ENCODE data around the gene OTUD7B. TPM values are rescaled to one million over a fixed set of nuclear protein-coding genes. Genes with fewer than 3 reads are reported as not detected.

OTUD7B gene
- total and polyA plus RNA-seq, 2 donors from 2014 or later: 3.4 to 28.1 TPM

DNA sequence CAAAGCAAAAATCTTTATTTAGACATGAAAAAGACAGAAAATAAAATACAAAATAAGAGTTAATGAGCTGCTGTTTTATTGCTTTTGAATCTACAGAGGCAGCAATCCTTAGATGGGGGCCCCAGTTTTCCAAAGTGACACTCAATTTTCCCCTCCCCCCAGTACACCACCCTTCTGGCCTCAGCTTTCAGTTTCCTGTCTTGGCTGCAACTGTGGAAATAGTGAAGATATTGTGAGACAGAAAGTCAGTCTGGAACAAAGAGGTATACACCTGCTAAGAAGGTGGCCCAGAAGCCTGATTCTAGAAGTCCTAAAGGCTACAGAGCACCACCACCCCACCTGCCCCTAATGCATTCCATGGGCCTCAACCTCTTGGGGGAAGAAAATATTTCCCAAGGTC lies 72.8 kb downstream of the OTUD7B start:
- Histone ChIP-seq H3K4me1 (ENCODE audit: control insufficient read depth in 2 of 3, insufficient read depth in 2 of 3, low read depth in 1 of 3, low read length in 3 of 3) (peaks cover 0 to 19% (median 11%) of the 10 kb centered on the region in 3 donors), H3K9ac (ENCODE audit: low read length in 3 of 3) (peak overlapping the region in 1 of 3 donors; percentile 34)
- DNase-seq: no peak

DNA sequence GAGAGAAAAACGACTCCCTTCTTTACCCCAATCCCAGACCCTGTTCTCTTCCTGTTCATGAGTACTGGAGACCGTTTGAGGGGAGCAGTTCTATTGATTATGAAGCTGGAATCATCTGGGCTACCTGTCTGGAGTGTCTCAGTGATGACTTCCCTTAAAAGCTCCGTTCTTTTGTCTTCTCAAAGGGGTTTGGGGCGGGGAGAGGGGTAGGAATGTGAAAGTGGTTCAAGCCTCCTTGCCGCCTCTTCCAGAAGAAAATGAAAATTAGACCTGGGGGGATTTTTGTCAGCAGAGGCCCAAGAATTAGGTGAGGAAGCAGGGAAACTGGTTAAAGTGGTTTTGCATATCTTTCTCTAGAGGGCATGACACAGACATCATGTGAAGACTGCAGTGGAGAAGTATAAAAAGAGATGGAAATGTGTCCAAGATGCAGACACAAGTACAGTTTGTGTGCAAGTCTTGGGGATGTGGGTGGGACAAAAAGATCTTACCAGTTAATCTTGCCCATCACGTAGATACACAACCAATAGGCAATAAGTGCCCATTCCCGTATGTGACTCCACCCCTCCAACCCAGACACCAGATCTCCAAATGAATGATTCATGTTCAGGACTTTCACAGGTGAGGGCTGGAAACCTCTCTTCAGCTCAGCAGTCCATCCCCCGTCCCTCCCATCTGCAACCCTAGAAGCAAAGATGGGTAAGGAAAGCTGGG lies 73.4 kb downstream of the OTUD7B start:
- no peaks in the 10 kb centered on the region for H3K9me3 ChIP-seq (ENCODE audit: control insufficient read depth in 2 of 3, insufficient read depth in 1 of 3, low read length in 3 of 3)
- peak overlapping the region; percentile 8 to 10 for H3K27ac ChIP-seq (ENCODE audit: low read depth in 2 of 2, low read length in 2 of 2)
- peak overlapping the region; percentile 64 to 73 (median 72) for H3K4me3 ChIP-seq (ENCODE audit: low read length in 3 of 3)
- TF ChIP-seq CTCF (IDR thresholded peaks at IDR 0.05; ENCODE audit: borderline replicate concordance, extremely low read depth, insufficient read depth): no peak
- H3K4me1 ChIP-seq (ENCODE audit: control insufficient read depth in 2 of 3, insufficient read depth in 2 of 3, low read depth in 1 of 3, low read length in 3 of 3): peaks cover 0 to 19% (median 11%) of the 10 kb centered on the region in 3 donors
- peaks cover 0 to 9% (median 0%) of the 10 kb centered on the region in 3 donors for H3K36me3 ChIP-seq (ENCODE audit: control insufficient read depth in 2 of 3, insufficient read depth in 3 of 3, low read length in 3 of 3)
- no peaks in the 10 kb centered on the region for H3K27me3 ChIP-seq (ENCODE audit: control insufficient read depth, insufficient read depth, low read length)
- intact Hi-C loops (cut with DNase I): no loop called here
- DNase-seq (peak in 4 of 5 donors; percentile 16 to 61 (median 49)), FAIRE-seq (no peak)
- H3K9ac ChIP-seq (ENCODE audit: low read length in 3 of 3): peak overlapping the region in 2 of 3 donors; percentile 34 to 63

More for the DNA sequence above, 72.8 kb downstream of the OTUD7B start:
- H3K27me3 ChIP-seq (ENCODE audit: control insufficient read depth, insufficient read depth, low read length): no peaks in the 10 kb centered on the region
- peaks cover 0 to 9% (median 0%) of the 10 kb centered on the region in 3 donors for H3K36me3 ChIP-seq (ENCODE audit: control insufficient read depth in 2 of 3, insufficient read depth in 3 of 3, low read length in 3 of 3)
- no peak overlapping the region for H3K4me3 ChIP-seq (ENCODE audit: low read length in 3 of 3)
- H3K27ac ChIP-seq (ENCODE audit: low read depth in 2 of 2, low read length in 2 of 2): no peak overlapping the region
- intact Hi-C loops (cut with DNase I): no loop called here
- TF ChIP-seq CTCF (IDR thresholded peaks at IDR 0.05; ENCODE audit: borderline replicate concordance, extremely low read depth, insufficient read depth): no peak
- no peak for FAIRE-seq
- no peaks in the 10 kb centered on the region for H3K9me3 ChIP-seq (ENCODE audit: control insufficient read depth in 2 of 3, insufficient read depth in 1 of 3, low read length in 3 of 3)

- Histone ChIP-seq H3K27ac (ENCODE audit: low read depth in 2 of 2, low read length in 2 of 2) (peak within 1 kb of the TSS; percentile 8 to 48), H3K9me3 (ENCODE audit: control insufficient read depth in 2 of 3, insufficient read depth in 1 of 3, low read length in 3 of 3) (no peaks in the 10 kb centered on the region), H3K4me3 (ENCODE audit: low read length in 3 of 3) (peak within 1 kb of the TSS; percentile 64 to 73 (median 72)), H3K27me3 (ENCODE audit: control insufficient read depth, insufficient read depth, low read length) (no peaks in the 10 kb centered on the region), H3K36me3 (ENCODE audit: control insufficient read depth in 2 of 3, insufficient read depth in 3 of 3, low read length in 3 of 3) (peaks cover 0 to 14% (median 6%) of the 10 kb centered on the region in 3 donors), H3K9ac (ENCODE audit: low read length in 3 of 3) (peak within 1 kb of the TSS in 2 of 3 donors; percentile 34 to 63), H3K4me1 (ENCODE audit: control insufficient read depth in 2 of 3, insufficient read depth in 2 of 3, low read depth in 1 of 3, low read length in 3 of 3) (peaks cover 0 to 19% (median 11%) of the 10 kb centered on the region in 3 donors)
- no peak for FAIRE-seq
- DNase-seq: peak in 4 of 5 donors; percentile 35 to 83 (median 65)
- no peak for TF ChIP-seq CTCF (IDR thresholded peaks at IDR 0.05; ENCODE audit: borderline replicate concordance, extremely low read depth, insufficient read depth)
- intact Hi-C loops (cut with DNase I): no loop called here
Observed at GRCh38 chr1:149936170-149936991, 74.1 kb downstream of the OTUD7B start, which contains the start of gene MTMR11. Gene MTMR11, minus strand, starts transcription at chr1:149936879. Its CDS starts 232 bp downstream, at chr1:149936647.
